ENCODE results near the gene CCDC157.
"Not testable (repeated sequence)": the region's sequence is repeated elsewhere in the genome, so short reads cannot be mapped to it uniquely, and the experiment has no call there.

Gene CCDC157

DNA sequence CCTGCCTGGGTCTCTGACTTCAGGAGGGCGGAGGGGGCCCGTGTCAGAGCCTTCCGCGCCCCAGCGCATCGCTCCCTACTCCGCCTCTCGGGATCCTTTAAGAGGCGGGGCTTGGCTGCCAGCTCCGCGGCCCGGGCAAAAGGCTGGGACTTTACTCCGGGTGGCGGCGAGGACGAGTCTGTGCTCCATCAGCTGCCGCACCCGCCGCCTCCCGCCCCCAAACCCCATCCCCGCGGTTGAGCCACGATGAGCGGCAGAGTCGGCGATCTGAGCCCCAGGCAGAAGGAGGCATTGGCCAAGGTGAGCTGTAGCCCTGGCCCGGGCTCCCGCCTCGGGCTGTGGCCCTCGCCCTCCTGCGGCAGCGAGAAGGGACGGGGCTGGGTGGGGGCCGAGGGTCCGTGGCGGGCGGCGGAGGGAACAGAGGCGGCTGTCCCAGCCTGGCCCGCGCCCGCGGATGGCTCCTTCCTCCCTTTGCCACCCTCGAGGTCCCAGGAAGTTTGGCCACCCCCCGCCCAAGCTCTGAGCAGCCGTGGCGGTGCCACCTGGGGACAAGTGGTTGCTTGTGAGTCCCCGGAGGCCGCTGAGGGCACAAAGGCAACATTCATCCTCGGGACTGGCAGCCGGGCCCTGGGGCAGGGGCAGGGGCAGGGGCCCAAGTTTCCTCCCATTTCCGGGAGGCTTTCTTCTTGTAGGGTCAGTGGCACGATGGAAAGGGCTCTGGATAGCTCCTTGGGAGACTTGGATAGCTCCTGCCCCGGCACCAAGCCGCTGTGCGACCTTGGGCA is 40.3 kb downstream of the CCDC157 start, which contains the start of gene SEC14L2:
SEC14L2 (plus strand) TSS at position 148 of the 785 bp plus-strand sequence; CDS start at position 247, 99 bp downstream.
- Histone ChIP-seq H3K4me1 (ENCODE audit: control insufficient read depth, insufficient read depth, low read length) (peaks cover 35% of the 10 kb centered on the region), H3K27me3 (replicated peaks; ENCODE audit: control insufficient read depth, insufficient read depth, low read length) (no peaks in the 10 kb centered on the region), H3K9ac (ENCODE audit: low read length) (peak within 1 kb of the TSS; percentile 75), H3K36me3 (ENCODE audit: control insufficient read depth, insufficient read depth, low read length, severe bottlenecking) (no peaks in the 10 kb centered on the region), H3K9me3 (ENCODE audit: control insufficient read depth, low read length) (no peaks in the 10 kb centered on the region), H3K4me3 (ENCODE audit: low read length) (peak within 1 kb of the TSS; percentile 84)
- peak; percentile 84 for DNase-seq (ENCODE audit: low read depth)

DNA sequence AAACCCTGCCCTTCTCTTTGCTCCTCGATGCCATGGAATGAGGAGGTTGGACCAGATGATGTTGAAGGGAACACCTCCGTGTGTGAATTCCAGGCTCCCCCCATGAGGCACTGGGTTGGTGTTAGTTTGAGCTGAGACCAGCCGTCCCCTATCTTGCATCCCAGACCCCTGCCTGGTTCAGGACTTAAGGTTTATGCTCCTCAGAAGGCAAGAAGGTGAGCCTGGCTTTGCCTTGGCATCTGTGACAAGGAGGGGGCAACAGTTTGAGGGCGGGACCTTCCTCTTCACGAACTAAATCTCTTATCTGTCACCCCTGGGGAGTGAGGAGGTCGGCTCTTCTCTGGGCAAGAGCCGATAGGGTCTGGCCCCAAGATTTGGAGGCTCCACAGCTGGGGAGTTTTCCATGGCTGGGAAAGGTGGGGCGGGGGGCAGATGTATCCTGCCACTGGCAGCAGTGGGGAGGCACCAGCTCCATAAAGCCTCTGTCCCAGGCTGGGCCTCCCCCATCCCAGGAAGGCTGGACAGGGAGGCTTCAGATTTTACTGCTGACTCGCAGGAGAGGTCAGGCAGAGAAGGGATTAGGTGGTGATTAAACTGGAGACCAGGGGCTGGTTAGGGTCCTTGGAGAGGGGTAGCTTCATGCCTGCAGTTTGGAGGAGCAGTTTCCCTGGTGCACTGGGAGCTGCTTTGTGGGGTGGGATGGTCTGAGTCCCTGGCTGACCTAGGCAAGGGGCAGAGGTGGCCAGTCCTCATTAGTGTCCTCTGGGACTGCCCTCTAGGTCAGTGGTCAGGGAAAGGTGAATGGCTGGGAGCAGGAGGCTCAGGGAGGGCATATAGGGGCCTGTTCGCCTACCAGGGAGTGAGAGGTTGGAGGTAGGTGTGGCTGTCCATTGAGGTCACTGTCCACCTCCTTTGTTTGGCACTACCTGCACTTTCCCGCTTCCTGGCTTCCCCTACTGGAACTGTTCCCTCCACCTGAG is 41.1 kb downstream of the CCDC157 start:
- no peak for DNase-seq (ENCODE audit: low read depth)
- Histone ChIP-seq H3K9ac (ENCODE audit: low read length) (peak overlapping the region; percentile 75), H3K4me1 (ENCODE audit: control insufficient read depth, insufficient read depth, low read length) (peaks cover 39% of the 10 kb centered on the region), H3K36me3 (ENCODE audit: control insufficient read depth, insufficient read depth, low read length, severe bottlenecking) (no peaks in the 10 kb centered on the region), H3K9me3 (ENCODE audit: control insufficient read depth, low read length) (no peaks in the 10 kb centered on the region), H3K27me3 (replicated peaks; ENCODE audit: control insufficient read depth, insufficient read depth, low read length) (no peaks in the 10 kb centered on the region), H3K4me3 (ENCODE audit: low read length) (peak overlapping the region; percentile 84)

DNA sequence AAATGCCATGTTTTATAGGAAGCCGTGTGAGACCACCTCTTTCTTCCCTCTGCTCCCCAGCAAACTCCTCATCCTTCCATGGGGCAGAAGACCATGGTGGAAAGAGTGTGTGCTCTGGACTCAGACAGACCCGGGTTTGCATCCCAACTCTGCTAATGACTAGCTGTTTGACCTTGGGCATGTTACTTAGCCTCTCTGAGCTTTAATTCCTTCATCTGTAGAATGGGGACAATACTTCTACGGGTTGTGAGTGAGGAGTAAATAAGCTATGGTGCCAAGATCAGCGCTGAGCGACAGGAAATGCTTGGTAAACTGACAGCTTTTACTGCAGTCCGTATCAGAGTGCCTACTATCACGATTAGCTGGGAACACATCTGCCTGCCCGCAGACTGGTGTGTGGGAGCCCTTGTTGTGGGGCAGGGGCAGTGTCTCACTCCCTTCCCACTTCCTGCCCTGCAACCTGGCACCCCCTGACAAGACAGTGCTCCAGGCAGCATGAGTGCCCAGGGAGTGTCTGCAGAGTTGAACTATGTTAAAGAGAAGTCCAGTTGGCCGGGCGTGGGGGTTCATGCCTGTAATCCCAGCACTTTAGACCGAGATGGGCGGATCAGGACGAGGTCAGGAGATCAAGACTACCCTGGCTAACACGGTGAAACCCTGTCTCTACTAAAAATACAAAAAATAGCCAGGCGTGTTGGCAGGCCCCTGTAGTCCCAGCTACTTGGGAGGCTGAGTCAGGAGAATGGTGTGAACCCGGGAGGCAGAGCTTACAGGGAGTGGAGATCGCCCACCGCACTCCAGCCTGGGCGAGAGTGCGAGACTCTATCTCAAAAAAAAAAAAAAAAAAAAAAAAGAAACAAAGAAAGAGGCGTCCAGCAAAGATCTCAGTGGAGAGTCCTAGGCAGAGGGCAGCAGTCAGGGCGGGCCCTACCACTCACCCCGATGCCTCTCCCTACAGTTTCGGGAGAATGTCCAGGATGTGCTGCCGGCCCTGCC is 42.2 kb downstream of the CCDC157 start:
- H3K4me1 ChIP-seq (ENCODE audit: control insufficient read depth, insufficient read depth, low read length) = peaks cover 39% of the 10 kb centered on the region
- H3K9me3 ChIP-seq (ENCODE audit: control insufficient read depth, low read length) = no peaks in the 10 kb centered on the region
- DNase-seq (ENCODE audit: low read depth) = no peak
- peak overlapping the region; percentile 84 for H3K4me3 ChIP-seq (ENCODE audit: low read length)
- no peaks in the 10 kb centered on the region for H3K36me3 ChIP-seq (ENCODE audit: control insufficient read depth, insufficient read depth, low read length, severe bottlenecking)
- H3K27me3 ChIP-seq (replicated peaks; ENCODE audit: control insufficient read depth, insufficient read depth, low read length) = no peaks in the 10 kb centered on the region
- peak overlapping the region; percentile 75 for H3K9ac ChIP-seq (ENCODE audit: low read length)

DNA sequence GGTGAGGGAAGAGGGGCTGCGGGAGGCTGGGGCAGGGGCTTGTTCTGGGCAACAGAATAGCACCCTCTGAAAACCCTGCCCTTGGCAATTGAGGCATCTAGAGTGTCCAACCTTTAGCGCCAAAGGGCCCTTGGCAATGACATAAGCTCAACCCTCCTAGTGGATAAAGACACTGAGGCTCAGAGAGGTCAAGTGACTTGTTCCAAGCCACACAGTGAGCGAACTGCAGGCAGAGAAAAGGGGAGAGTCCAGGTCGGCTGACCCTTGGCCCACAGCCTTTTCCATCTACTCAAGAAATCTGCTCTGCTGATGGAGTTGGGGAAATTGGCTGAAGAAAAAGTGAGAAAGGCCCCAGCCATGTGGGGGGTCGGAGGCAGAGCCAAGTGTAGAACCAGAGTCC is 42.9 kb downstream of the CCDC157 start:
- no peak for DNase-seq (ENCODE audit: low read depth)
- H3K36me3 ChIP-seq (ENCODE audit: control insufficient read depth, insufficient read depth, low read length, severe bottlenecking) = no peaks in the 10 kb centered on the region
- H3K9me3 ChIP-seq (ENCODE audit: control insufficient read depth, low read length) = no peaks in the 10 kb centered on the region
- no peaks in the 10 kb centered on the region for H3K27me3 ChIP-seq (replicated peaks; ENCODE audit: control insufficient read depth, insufficient read depth, low read length)
- H3K4me1 ChIP-seq (ENCODE audit: control insufficient read depth, insufficient read depth, low read length) = peaks cover 39% of the 10 kb centered on the region
- H3K9ac ChIP-seq (ENCODE audit: low read length) = peak overlapping the region; percentile 7
- no peak overlapping the region for H3K4me3 ChIP-seq (ENCODE audit: low read length)

DNA sequence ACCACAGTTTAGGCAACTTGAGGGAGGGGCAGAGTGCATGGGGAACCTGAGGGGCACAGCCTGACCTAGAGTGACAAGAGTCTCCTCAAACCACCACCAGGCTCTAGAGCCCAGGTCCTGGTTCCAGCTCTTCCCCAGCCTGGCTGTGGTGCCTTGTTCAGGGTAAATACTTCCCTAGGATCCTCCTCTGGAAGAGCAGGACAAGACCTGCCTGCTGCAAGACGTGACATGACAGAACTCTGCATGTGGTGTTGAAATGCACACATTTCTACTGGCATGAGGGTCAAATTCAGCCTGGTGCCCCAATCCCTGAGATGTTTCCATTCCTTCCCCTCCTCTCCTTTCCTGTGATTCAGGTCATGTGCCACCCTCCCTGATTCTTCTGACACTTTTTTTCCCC is 43.4 kb downstream of the CCDC157 start:
- DNase-seq (ENCODE audit: low read depth) = no peak
- Histone ChIP-seq H3K4me3 (ENCODE audit: low read length) (no peak overlapping the region), H3K9ac (ENCODE audit: low read length) (peak overlapping the region; percentile 7), H3K9me3 (ENCODE audit: control insufficient read depth, low read length) (no peaks in the 10 kb centered on the region), H3K27me3 (replicated peaks; ENCODE audit: control insufficient read depth, insufficient read depth, low read length) (no peaks in the 10 kb centered on the region), H3K4me1 (ENCODE audit: control insufficient read depth, insufficient read depth, low read length) (peaks cover 39% of the 10 kb centered on the region), H3K36me3 (ENCODE audit: control insufficient read depth, insufficient read depth, low read length, severe bottlenecking) (no peaks in the 10 kb centered on the region)

DNA sequence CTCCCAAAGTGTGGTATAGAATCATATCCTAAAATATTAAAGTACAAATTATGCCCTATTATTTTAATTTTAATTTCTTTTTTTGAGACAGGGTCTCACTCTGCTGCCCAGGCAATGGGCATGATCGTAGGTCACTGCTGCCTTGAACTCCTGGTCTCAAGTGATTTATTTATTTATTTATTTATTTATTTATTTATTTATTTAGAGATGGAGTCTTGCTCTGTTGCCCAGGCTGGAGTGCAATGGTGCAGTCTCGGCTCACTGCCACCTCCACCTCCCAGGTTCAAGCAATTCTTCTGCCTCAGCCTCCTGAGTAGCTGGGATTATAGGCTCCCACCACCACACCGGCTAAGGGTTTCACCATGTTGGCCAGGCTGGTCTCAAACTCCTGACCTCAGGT is 44.2 kb downstream of the CCDC157 start:
- H3K9me3 ChIP-seq (ENCODE audit: control insufficient read depth, low read length); H3K4me3 ChIP-seq (ENCODE audit: low read length); H3K36me3 ChIP-seq (ENCODE audit: control insufficient read depth, insufficient read depth, low read length, severe bottlenecking); H3K27me3 ChIP-seq (replicated peaks; ENCODE audit: control insufficient read depth, insufficient read depth, low read length); H3K9ac ChIP-seq (ENCODE audit: low read length); DNase-seq (ENCODE audit: low read depth): not testable (repeated sequence)
- H3K4me1 ChIP-seq (ENCODE audit: control insufficient read depth, insufficient read depth, low read length) = peaks cover 41% of the 10 kb centered on the region

DNA sequence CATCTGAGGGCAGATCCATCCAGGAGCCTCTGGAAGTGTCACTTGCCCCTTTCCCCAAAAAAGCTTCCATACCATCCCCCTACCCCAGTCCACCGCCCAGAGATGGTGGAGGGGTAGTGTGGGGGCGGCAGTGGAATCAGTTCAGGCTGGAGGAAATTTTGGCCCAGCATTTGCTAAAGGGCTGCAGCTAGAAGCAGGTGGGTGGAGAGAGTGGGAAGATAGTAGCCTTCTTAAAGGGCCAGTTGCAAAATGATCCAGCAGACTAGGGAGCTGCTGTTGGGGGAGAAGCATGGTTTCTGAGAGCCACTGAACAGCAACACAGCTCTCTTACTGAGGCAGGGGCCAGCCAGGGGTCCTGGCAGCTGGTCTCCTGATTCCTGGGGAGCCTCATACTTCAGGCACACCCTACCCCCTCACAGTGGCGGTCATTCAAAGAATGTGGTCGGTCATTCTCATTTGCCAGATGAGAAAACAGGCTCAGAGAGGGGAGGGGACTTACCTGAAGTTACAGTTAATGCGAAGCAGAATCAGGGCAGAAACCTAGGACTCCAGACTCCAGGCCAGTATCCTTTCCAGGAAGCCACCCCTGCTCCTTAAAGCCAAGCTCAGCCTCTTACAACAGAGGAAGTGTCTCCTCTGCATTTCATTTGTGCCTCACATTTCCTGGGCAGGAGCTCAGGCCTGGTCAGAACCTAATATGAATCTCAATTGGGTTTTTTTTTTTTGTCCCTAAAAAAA is 45.4 kb downstream of the CCDC157 start:
- H3K9me3 ChIP-seq (ENCODE audit: control insufficient read depth, low read length) = no peaks in the 10 kb centered on the region
- H3K36me3 ChIP-seq (ENCODE audit: control insufficient read depth, insufficient read depth, low read length, severe bottlenecking) = peaks cover 9% of the 10 kb centered on the region
- peaks cover 44% of the 10 kb centered on the region for H3K4me1 ChIP-seq (ENCODE audit: control insufficient read depth, insufficient read depth, low read length)
- H3K27me3 ChIP-seq (replicated peaks; ENCODE audit: control insufficient read depth, insufficient read depth, low read length) = no peaks in the 10 kb centered on the region
- H3K9ac ChIP-seq (ENCODE audit: low read length) = no peak overlapping the region
- no peak overlapping the region for H3K4me3 ChIP-seq (ENCODE audit: low read length)
- no peak for DNase-seq (ENCODE audit: low read depth)

DNA sequence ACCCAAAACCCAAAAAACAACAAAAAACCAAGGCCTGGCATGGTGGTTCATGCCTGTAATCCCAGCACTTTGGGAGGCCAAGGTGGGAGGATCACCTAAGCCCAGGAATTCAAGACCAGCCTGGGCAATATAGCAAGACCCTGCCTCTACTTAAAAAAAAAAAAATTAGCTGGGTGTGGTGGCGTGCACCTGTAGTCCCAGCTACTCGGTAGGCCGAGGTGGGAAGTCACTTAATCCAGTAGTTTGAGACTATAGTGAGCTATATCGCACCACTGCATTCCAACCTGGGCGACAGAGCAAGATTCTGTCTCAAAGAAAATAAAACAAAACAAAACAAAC is 45.9 kb downstream of the CCDC157 start:
- not testable (repeated sequence) for H3K27me3 ChIP-seq (replicated peaks; ENCODE audit: control insufficient read depth, insufficient read depth, low read length); DNase-seq (ENCODE audit: low read depth); H3K9me3 ChIP-seq (ENCODE audit: control insufficient read depth, low read length); H3K4me3 ChIP-seq (ENCODE audit: low read length); H3K9ac ChIP-seq (ENCODE audit: low read length)
- Histone ChIP-seq H3K36me3 (ENCODE audit: control insufficient read depth, insufficient read depth, low read length, severe bottlenecking) (peaks cover 14% of the 10 kb centered on the region), H3K4me1 (ENCODE audit: control insufficient read depth, insufficient read depth, low read length) (peaks cover 41% of the 10 kb centered on the region)

DNA sequence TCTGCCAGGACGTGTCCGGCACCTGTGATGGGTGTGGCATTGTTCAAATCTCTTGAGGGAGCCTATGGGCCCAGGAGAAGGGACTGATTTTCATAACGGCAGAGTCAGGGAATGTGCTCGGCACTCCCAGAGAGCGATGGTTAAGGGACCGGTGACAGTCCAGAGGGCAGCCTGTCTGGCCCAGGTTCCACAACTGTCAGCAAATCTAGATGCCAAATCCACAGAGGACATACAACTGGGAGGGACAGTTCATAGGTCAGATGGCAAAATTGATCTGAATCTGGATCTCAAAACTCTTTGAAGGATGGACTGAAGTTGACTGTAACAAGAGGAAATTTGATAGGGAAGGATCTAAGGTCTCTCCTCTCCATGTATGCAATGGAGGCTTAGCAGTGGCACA is 47.5 kb downstream of the CCDC157 start:
- H3K4me1 ChIP-seq (ENCODE audit: control insufficient read depth, insufficient read depth, low read length) = peaks cover 27% of the 10 kb centered on the region
- no peaks in the 10 kb centered on the region for H3K27me3 ChIP-seq (replicated peaks; ENCODE audit: control insufficient read depth, insufficient read depth, low read length)
- H3K4me3 ChIP-seq (ENCODE audit: low read length) = no peak overlapping the region
- H3K36me3 ChIP-seq (ENCODE audit: control insufficient read depth, insufficient read depth, low read length, severe bottlenecking) = peaks cover 21% of the 10 kb centered on the region
- DNase-seq (ENCODE audit: low read depth) = no peak
- no peak overlapping the region for H3K9ac ChIP-seq (ENCODE audit: low read length)
- H3K9me3 ChIP-seq (ENCODE audit: control insufficient read depth, low read length) = no peaks in the 10 kb centered on the region

DNA sequence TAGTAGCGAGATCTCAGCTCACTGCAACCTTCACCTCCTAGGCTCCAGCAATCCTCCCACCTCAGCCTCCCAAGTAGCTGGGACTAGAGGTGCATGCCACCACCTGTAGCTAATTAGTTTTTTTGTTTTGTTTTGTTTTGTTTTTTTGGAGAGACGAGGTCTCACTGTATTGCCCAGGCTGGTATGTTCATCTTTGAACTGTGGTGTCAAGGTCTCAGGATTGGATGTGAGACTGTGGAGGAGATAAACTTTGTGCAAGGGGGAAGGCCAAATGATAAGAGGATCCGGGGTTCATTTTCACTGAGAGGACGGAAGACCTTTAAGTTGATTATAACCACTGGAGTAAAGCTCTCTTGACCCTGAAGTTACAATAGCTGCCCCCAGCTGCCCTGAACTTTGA is 48.9 kb downstream of the CCDC157 start:
- no peak for DNase-seq (ENCODE audit: low read depth)
- Histone ChIP-seq H3K36me3 (ENCODE audit: control insufficient read depth, insufficient read depth, low read length, severe bottlenecking) (peaks cover 27% of the 10 kb centered on the region), H3K9me3 (ENCODE audit: control insufficient read depth, low read length) (no peaks in the 10 kb centered on the region), H3K9ac (ENCODE audit: low read length) (no peak overlapping the region), H3K4me3 (ENCODE audit: low read length) (no peak overlapping the region), H3K4me1 (ENCODE audit: control insufficient read depth, insufficient read depth, low read length) (peaks cover 16% of the 10 kb centered on the region), H3K27me3 (replicated peaks; ENCODE audit: control insufficient read depth, insufficient read depth, low read length) (no peaks in the 10 kb centered on the region)
